ENCODE results near the gene SDHAF2.

DNA sequence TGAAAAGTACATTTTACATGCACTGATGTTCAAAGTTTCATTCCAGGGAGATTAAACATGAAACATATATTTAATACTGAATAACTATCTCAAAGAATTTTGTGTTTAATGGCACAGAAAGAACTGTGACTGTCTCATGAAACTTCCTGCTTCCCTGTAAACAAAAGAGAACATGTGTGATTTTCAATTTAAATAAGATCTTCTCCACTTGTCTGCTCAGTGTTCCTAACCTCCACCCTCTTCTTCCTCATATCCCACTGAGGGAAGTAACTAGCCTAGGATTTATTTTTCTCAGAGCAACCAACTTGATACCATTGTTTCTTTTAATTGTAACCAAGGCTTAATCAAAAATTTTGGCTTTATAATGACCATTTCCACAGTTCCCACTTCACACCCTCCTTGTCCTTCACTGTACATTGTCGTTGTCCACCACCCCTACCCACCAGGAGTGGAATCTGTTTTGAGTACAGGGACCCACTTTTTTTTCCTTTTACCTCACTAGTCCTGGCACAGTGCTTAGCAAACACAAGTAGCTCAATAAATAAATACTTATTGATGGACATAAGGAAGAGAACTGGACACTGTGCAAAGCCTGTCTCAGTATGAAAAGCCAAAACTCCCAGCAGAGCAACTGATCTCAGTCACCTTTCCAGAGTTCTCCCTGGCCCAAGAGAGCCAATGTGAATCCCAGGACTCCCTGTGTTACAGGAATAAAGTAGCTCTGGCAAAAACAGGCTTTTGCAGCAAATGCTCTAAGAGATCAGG is 4.4 kb upstream of the SDHAF2 start:
- TF ChIP-seq, protein P1, sequence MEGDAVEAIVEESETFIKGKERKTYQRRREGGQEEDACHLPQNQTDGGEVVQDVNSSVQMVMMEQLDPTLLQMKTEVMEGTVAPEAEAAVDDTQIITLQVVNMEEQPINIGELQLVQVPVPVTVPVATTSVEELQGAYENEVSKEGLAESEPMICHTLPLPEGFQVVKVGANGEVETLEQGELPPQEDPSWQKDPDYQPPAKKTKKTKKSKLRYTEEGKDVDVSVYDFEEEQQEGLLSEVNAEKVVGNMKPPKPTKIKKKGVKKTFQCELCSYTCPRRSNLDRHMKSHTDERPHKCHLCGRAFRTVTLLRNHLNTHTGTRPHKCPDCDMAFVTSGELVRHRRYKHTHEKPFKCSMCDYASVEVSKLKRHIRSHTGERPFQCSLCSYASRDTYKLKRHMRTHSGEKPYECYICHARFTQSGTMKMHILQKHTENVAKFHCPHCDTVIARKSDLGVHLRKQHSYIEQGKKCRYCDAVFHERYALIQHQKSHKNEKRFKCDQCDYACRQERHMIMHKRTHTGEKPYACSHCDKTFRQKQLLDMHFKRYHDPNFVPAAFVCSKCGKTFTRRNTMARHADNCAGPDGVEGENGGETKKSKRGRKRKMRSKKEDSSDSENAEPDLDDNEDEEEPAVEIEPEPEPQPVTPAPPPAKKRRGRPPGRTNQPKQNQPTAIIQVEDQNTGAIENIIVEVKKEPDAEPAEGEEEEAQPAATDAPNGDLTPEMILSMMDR (conservative IDR thresholded peaks at IDR 0.05; ENCODE audit: low read depth, low read length) = no peak
- TF ChIP-seq EZH2 (IDR thresholded peaks at IDR 0.05; ENCODE audit: low read length, unreplicated experiment) = no peak

Measured in PC-3 (cell line).